Ammon's horn (tissue), 1 donor: ENCODE results near the gene GLIPR2.
A peak's percentile ranks its signal among the peaks of the same experiment; 100 is the strongest.
"Not testable (repeated sequence)": the region's sequence is repeated elsewhere in the genome, so short reads cannot be mapped to it uniquely, and the experiment has no call there.

Experiments used
- DNase-seq: peaks from one replicate; pipeline ENCODE4 v3.0.0-alpha.2; 2016; ENCODE audit warnings: low spot score

GLIPR2 gene

GRCh38 chr9:36163786-36164170 lies 27.2 kb downstream of the GLIPR2 start:
- no peak for DNase-seq

DNA sequence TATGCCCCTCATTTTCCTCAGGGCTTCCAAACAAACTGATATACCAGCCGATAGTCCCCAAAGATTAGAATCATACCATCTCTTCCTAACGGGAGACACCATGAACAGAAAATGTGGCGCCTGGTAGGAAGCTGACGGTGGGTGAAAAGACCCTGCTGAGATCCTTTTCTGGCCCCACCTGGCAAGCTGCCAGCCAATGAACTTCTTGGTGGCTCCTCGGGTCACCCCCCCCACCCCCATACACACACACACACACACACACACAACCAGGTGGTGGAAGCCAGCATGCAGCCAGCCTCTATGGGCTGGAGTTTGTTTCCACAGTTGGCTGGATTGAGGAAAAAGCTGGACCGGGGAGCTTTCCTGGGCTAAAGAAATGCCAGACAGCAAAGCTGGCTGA lies 27.8 kb downstream of the GLIPR2 start:
- no peak for DNase-seq

DNA sequence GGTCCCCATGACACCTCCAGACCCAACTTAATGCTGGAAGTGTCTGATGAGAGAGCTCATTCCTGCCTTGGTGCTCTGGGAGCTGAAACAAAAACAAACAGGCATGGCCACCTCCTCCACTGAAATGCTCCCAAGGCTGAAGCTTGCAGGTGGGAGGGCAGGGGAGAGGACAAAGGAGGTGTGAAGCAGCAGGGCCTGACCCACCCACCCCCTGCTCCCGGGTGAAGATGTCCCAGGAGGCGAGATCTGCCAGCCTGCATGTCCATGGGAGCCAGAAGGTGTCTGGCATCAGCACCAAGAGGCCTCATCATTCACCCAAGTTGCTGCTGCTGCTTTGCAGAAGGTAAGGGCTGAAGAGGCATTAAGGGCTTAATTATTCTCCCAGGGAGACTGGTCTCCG lies 28.5 kb downstream of the GLIPR2 start:
- DNase-seq, result no peak

- DNase-seq, result peak; percentile 41
These were observed 29.3 kb downstream of the GLIPR2 start for GRCh38 chr9:36165826-36166167.

GRCh38 chr9:36166168-36166927 lies 29.8 kb downstream of the GLIPR2 start:
- peak; percentile 85 for DNase-seq

- no peak for DNase-seq
These were observed 32.6 kb downstream of the GLIPR2 start, which contains the start of gene CCIN for GRCh38 chr9:36169166-36169565. Gene CCIN (plus strand): TSS chr9:36169388. CDS start chr9:36169503, 115 bp downstream.

GRCh38 chr9:36169708-36170107 lies 33.2 kb downstream of the GLIPR2 start:
- no peak for DNase-seq

GRCh38 chr9:36170531-36170930 lies 34.0 kb downstream of the GLIPR2 start:
- DNase-seq, result no peak

DNA sequence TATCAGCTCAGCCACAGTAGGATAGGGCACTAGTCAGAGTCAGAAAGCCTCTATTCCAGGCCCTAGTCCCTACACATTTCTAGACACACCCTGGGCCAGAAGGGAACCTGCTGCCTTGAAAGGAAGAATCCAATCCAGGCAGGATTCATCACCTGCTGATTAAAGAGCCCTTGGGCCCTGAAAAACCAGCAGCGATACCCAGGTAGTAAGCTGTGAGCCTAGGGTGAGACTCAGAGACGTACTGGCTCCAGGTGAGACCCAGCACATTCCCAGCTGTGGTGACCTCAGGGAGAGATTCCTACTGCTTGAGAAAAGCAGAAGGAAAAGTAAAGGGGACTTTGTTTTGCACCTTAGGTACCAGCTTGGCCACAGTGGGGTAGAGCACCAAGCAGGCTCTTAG lies 37.3 kb downstream of the GLIPR2 start:
- no peak for DNase-seq

DNA sequence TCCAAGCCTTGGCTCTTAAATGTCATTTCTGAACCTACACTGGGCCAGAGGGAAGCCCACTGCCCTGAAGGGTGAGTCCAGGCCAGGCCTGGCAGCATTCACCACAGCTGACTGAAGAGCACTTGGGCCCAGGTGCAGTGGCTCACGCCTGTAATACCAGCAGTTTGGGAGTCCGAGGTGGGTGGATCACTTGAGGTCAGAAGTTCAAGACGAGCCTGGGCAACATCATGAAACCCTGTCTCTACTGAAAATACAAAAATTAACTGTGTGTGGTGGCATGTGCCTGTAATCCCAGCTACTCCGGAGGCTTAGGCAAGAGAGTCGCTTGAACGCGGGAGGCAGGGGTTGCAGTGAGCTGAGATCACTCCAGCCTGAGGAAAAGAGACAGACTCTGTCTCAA lies 37.7 kb downstream of the GLIPR2 start:
- no peak for DNase-seq

DNA sequence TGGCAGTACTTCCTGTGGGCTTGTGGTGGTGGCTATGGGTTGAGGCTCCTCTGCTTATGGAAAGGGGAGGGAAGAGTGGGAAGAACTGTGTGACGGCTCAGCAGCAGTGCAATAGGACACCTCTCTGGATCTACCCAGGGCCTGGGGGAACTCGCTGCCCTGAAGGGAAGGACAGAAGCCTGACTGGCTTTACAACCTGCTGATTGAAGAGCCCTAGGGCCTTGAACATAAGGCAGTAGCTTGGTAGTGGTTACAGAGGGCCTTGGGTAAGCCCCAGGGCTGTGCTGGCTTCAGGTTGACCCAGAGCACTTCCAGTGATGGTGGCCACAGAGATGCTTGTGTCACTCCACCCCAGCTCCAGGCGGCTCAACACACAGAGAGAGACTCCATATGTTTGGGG lies 38.2 kb downstream of the GLIPR2 start:
- no peak for DNase-seq

DNA sequence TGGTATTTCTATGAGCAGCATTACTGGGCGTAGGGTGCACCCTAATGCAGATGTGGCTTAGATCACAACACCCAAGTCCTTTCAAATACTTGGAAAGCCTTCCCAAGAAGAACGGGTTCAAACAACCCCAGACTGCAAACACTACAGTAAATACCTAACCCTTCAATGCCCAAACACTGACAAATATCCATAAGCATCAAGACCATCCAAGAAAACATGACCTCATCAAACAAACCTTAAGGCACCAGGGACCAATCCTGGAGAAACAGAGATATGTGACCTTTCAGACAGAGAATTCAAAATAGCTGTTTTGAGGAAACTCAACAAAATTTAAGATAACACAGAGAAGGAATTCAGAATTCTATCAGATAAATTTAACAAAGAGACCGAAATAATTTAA lies 38.7 kb downstream of the GLIPR2 start:
- DNase-seq, result not testable (repeated sequence)

DNA sequence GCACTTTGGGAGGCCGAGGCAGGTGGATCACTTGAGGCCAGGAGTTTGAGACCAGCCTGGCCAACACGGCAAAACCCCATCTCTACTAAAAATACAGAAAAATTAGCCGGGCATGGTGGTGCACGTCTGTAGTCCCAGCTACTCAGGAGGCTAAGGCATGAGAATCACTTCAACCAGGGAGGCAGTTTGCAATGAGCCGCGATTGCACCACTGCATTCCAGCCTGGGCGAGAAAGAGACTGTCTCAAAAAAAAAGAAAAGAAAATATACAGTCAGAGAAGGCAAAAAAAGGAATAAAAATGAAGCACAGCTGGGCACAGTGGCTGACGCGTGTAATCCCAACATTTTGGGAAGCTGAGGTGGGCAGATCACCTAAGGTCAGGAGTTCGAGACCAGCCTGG lies 40.0 kb downstream of the GLIPR2 start:
- DNase-seq, result not testable (repeated sequence)

DNA sequence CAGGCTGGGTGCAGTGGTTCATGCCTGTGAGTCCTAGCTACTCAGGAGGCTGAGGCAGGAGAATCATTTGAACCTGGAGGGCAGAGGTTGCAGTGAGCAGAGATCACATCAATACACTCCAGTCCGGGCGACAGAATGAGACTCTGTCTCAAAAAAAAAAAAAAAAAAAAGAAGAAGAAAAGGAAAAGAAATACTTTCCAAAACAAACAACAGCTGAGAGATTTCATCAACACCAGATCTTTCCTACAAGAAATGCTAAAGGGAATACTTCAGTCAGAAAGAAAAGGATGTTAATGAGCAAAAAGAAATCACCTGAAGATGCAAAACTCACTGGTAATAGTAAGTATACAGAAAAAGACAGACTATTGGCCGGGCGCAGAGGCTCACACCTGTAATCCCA lies 41.0 kb downstream of the GLIPR2 start:
- no peak for DNase-seq

- not testable (repeated sequence) for DNase-seq
These were observed 43.7 kb downstream of the GLIPR2 start for GRCh38 chr9:36180243-36180642.

GRCh38 chr9:36187414-36187813 lies 50.9 kb downstream of the GLIPR2 start:
- no peak for DNase-seq

DNA sequence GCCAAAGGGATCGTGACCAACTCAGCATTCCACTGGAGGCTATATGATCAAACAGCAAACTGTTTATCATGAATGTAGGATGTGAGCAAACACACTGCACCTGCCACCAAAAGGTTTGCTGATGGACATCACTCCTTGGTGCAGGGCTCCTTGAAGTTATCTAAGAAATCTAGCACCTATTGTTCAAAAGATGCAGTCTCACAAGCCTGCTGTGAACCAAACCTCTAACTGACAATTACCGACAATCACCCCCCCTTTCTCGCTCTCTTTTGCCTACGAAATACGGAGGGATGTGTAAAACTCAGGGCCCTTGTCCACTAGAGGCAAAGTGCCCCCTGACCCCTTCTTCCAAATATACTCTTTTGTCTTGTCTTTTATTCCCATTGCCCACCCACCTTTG lies 51.7 kb downstream of the GLIPR2 start:
- no peak for DNase-seq

GRCh38 chr9:36189976-36190375 lies 53.4 kb downstream of the GLIPR2 start:
- no peak for DNase-seq

GRCh38 chr9:36190388-36191289 lies 54.1 kb downstream of the GLIPR2 start, which contains the start of gene CLTA:
Gene CLTA (plus strand): TSS chr9:36190921. CDS start chr9:36191057, 136 bp downstream.
- peak; percentile 100 for DNase-seq

GRCh38 chr9:36191290-36191645 lies 54.7 kb downstream of the GLIPR2 start:
- DNase-seq, result peak; percentile 45

GRCh38 chr9:36191686-36192085 lies 55.2 kb downstream of the GLIPR2 start:
- DNase-seq, result no peak

GRCh38 chr9:36192196-36192595 lies 55.7 kb downstream of the GLIPR2 start:
- no peak for DNase-seq

DNA sequence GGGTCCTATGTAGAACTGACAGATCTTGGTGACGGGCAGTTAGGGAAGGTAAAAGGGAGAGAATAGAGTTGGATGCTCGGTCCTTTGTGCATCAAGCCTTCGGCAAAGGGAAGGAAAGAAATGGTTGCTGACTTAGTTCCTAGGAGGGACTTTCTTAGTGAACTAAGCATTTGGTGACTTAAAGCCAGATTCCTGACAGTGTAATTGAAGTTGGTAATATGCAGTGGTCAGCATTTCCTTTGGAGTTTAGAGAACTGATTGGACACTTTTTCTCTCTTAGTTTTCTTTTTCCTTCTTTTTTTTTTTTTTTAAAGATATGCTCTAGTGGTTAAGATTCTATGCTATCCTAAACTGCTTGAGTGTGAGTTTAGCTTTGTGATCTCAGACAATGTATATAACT lies 56.5 kb downstream of the GLIPR2 start:
- no peak for DNase-seq
